K562 (cell line): ENCODE measurements around the gene ITIH3. TPM values are rescaled to one million over a fixed set of nuclear protein-coding genes. Genes with fewer than 3 reads are reported as not detected.

ENCODE experiments used
- ATAC-seq: fragments of 200-7000 bp; cut with Tn5 transposase; 3 replicates; pipeline ENCODE4 v1.9.1; 2020; ENCODE audit warnings: moderate library complexity
- BruUV-seq: library from RNA; stranded (reverse); fragments of 400-500 nt; replicated peaks from 2 replicates; lab custom pipeline; 2021; lab: Mats Ljungman, UMichigan
- CTCF ChIA-PET: fragments of 300-600 bp; formaldehyde crosslinking; extraction: SDS; loops from one replicate; lab custom pipeline; 2021; ENCODE audit warnings: low intra/inter-chr PET ratio; lab: Yijun Ruan, JAX
- POLR2A ChIA-PET: fragments of 300-600, 350-650 bp; sonication (Branson Sonifier 250); formaldehyde crosslinking; extraction: SDS; loops from one replicate; lab custom pipeline; 2021; ENCODE audit warnings: antibody characterized with exemption, inconsistent platforms; lab: Yijun Ruan, JAX
- DNase-seq, 4 experiments: peaks; one replicate each; pipeline versions ENCODE4 v3.0.0 to v3.0.0-alpha.2; 2011 to 2018; ENCODE audit warnings: low spot score in 3 of 4, mixed read lengths in 3 of 4; ENCODE audit errors: extremely low read depth in 1 of 4
- FAIRE-seq: peaks from 2 replicates; lab custom pipeline; 2011; peaks lifted over from hg19 to GRCh38; lab: Jason Lieb, UNC
- H2AFZ ChIP-seq: 2 replicates; pipeline ENCODE4 v1.6.0; 2011; ENCODE audit warnings: low read depth, low read length, control low read depth, inconsistent platforms
- H3K27ac ChIP-seq: fragments of 200-600 bp; 3 replicates; pipeline ENCODE4 v1.8.0; 2011; ENCODE audit warnings: low read depth, mild to moderate bottlenecking, control low read depth, inconsistent platforms, low read length, moderate library complexity, mixed read lengths; ENCODE audit errors: extremely low read depth
- H3K27me3 ChIP-seq, 2 experiments: fragments of 300-600 bp in 1 of 2; 2 replicates in 1 of 2; 3 replicates in 1 of 2; pipeline versions ENCODE4 v1.6.0 to v1.8.0; 2011; ENCODE audit warnings: inconsistent platforms in 2 of 2, low read length in 2 of 2, mild to moderate bottlenecking in 1 of 2, mixed read lengths in 1 of 2, moderate library complexity in 1 of 2; ENCODE audit not compliant: control insufficient read depth in 2 of 2, insufficient read depth in 2 of 2
- H3K36me3 ChIP-seq: fragments of 300-600 bp; 3 replicates; pipeline ENCODE4 v1.8.0; 2011; ENCODE audit warnings: mild to moderate bottlenecking, low read length, inconsistent platforms; ENCODE audit not compliant: control insufficient read depth, insufficient read depth
- H3K4me1 ChIP-seq, 2 experiments: fragments of 200-600 bp in 1 of 2; replicated peaks in 1 of 2; 2 replicates in 1 of 2; 3 replicates in 1 of 2; pipeline versions ENCODE4 v1.5.1 to v1.8.0; 2011; ENCODE audit warnings: inconsistent platforms in 2 of 2, low read length in 2 of 2, mild to moderate bottlenecking in 1 of 2, mixed read lengths in 1 of 2, moderate library complexity in 1 of 2; ENCODE audit not compliant: control insufficient read depth in 2 of 2, insufficient read depth in 2 of 2
- H3K4me2 ChIP-seq: 2 replicates; pipeline ENCODE4 v1.6.1; 2011; ENCODE audit warnings: low read length, control low read depth, inconsistent platforms, mixed read lengths; ENCODE audit not compliant: insufficient read depth
- H3K4me3 ChIP-seq: fragments of 200-600 bp; sonication (generic), shearing (Covaris generic); 2 replicates; pipeline ENCODE4 v1.5.1; 2016; ENCODE audit warnings: control low read depth, inconsistent platforms
- H3K79me2 ChIP-seq: fragments of 200-600 bp; 3 replicates; pipeline ENCODE4 v1.8.0; 2011; ENCODE audit warnings: low read length, inconsistent platforms; ENCODE audit not compliant: control insufficient read depth, insufficient read depth
- H3K9ac ChIP-seq, 2 experiments: 2 replicates each; pipeline versions ENCODE4 v1.6.0 to v1.6.1; 2011; ENCODE audit warnings: low read depth in 2 of 2, low read length in 2 of 2, control low read depth in 1 of 2, inconsistent platforms in 1 of 2, mild to moderate bottlenecking in 1 of 2, mixed read lengths in 1 of 2; ENCODE audit not compliant: insufficient read depth in 1 of 2
- H3K9me1 ChIP-seq: one replicate; pipeline ENCODE4 v1.6.0; 2011; ENCODE audit warnings: inconsistent platforms, mild to moderate bottlenecking, low read length, moderate library complexity; ENCODE audit not compliant: control insufficient read depth, insufficient read depth
- H3K9me3 ChIP-seq: replicated peaks from 2 replicates; pipeline ENCODE4 v1.5.1; 2011; ENCODE audit warnings: low read depth, low read length, inconsistent platforms; ENCODE audit not compliant: control insufficient read depth, insufficient read depth
- H4K20me1 ChIP-seq: replicated peaks from 2 replicates; pipeline ENCODE4 v1.6.1; 2011; ENCODE audit warnings: low read length, inconsistent platforms, mixed read lengths; ENCODE audit not compliant: control insufficient read depth, insufficient read depth
- BACH1 ChIP-seq: fragments of 200-800 bp; sonication (Bioruptor generic); IDR thresholded peaks from 2 replicates; pipeline ENCODE4 v1.6.1; 2016; ENCODE audit warnings: missing genetic modification characterization, missing compliant biosample characterization
- CBFA2T3 ChIP-seq: fragments of 450-650 bp; IDR thresholded peaks from 2 replicates; pipeline ENCODE4 v1.6.1; 2017
- HDAC8 ChIP-seq: fragments of 450-650 bp; IDR thresholded peaks from 2 replicates; pipeline ENCODE4 v1.6.1; 2016; ENCODE audit warnings: mild to moderate bottlenecking, missing genetic modification characterization, moderate library complexity, missing compliant biosample characterization
- HSF4 ChIP-seq: fragments of 250-450 bp; sonication (Bioruptor Pico); IDR thresholded peaks from 2 replicates; pipeline ENCODE4 v2.1.2; 2022; ENCODE audit warnings: mild to moderate bottlenecking, moderate library complexity, borderline replicate concordance
- MTA3 ChIP-seq: fragments of 450-650 bp; formaldehyde crosslinking; IDR thresholded peaks from 2 replicates; pipeline ENCODE4 v1.6.1; 2017; ENCODE audit warnings: mild to moderate bottlenecking, borderline replicate concordance
- NFE2 ChIP-seq: IDR thresholded peaks from 2 replicates; pipeline ENCODE4 v1.6.1; 2014; ENCODE audit warnings: antibody characterized with exemption, low read depth
- SMARCE1 ChIP-seq: fragments of 450-650 bp; IDR thresholded peaks from 2 replicates; pipeline ENCODE4 v1.7.1; 2016; ENCODE audit warnings: mild to moderate bottlenecking
- XRCC5 ChIP-seq: fragments of 200-400 bp; formaldehyde crosslinking; IDR thresholded peaks from 2 replicates; pipeline ENCODE4 v1.6.1; 2017; ENCODE audit warnings: low read depth, mild to moderate bottlenecking, low read length
- ZFPM2 ChIP-seq: fragments of 250-450 bp; sonication (Bioruptor Pico); IDR thresholded peaks from 2 replicates; pipeline ENCODE4 v1.5.1; 2022; ENCODE audit warnings: mild to moderate bottlenecking
- ZNF444 ChIP-seq: fragments of 250-450 bp; sonication (Bioruptor Pico); IDR thresholded peaks from 2 replicates; pipeline ENCODE4 v1.4.0; 2020; ENCODE audit warnings: mild to moderate bottlenecking, moderate library complexity
- ZNF586 ChIP-seq: fragments of 450-650 bp; formaldehyde crosslinking; conservative IDR thresholded peaks from 2 replicates; pipeline ENCODE4 v1.4.0; 2020; ENCODE audit warnings: mild to moderate bottlenecking, moderate library complexity
- WGBS: fragments of 100-300 bp; shearing (Covaris generic); methylation state at CpG from one replicate; pipeline ENCODE4 v1.1.6; 2016; ENCODE audit warnings: low coverage, mixed read lengths; ENCODE audit not compliant: insufficient coverage; ENCODE audit errors: missing lambda C conversion rate; 5-methylcytosine and 5-hydroxymethylcytosine counted together
- in situ Hi-C: fragments of 300-500 bp; cut with MboI; formaldehyde crosslinking; loops from 4 replicates; pipeline ENCODE4 v1.15.0; 2018; ENCODE audit warnings: inconsistent platforms, mixed read lengths
- intact Hi-C: fragments of 100-400 bp; cut with micrococcal nuclease; formaldehyde crosslinking; loops from 2 replicates; pipeline ENCODE4 v1.14.2; 2022
- polyA plus RNA-seq, 8 experiments: library from polyadenylated mRNA; depleted of rRNA in 4 of 8; stranded (reverse) in 5 of 8; unstranded in 3 of 8; fragments of >200 nt; fragmentation: Nextera tagmentation in 2 of 8; fragmentation: Illumina TruSeq in 1 of 8; extraction: Ambion mirVana in 2 of 8; extraction: Trizol in 1 of 8; gene quantifications; 2 replicates each; pipeline versions ENCODE4 v1.2.1 to v1.2.3, GENCODE V29; 2011 to 2014; ENCODE audit warnings: inconsistent platforms in 1 of 8, missing spikeins in 1 of 8
- total RNA-seq, 7 experiments: library from RNA; depleted of rRNA in 6 of 7; stranded (reverse); fragments of >200 nt in 6 of 7; fragmentation: Illumina TruSeq in 2 of 7; extraction: Trizol in 2 of 7; gene quantifications; 2 replicates each; pipeline versions ENCODE4 v1.2.1 to v1.2.3, GENCODE V29; 2011 to 2021; ENCODE audit warnings: low replicate concordance in 1 of 7
- TF ChIP-seq, protein P1 (sequence below): fragments of 450-650 bp; formaldehyde crosslinking; IDR thresholded peaks from 2 replicates; pipeline ENCODE4 v1.4.0; 2020; ENCODE audit warnings: mild to moderate bottlenecking, mixed read lengths
- TF ChIP-seq, protein P2 (sequence below): fragments of 250-450 bp; sonication (Bioruptor Pico); IDR thresholded peaks from 2 replicates; pipeline ENCODE4 v1.9.0; 2021; ENCODE audit warnings: mild to moderate bottlenecking, inconsistent platforms
- TF ChIP-seq, protein P3 (sequence below): fragments of 250-450 bp; sonication (Bioruptor Pico); IDR thresholded peaks from 2 replicates; pipeline ENCODE4 v1.8.0; 2021; ENCODE audit warnings: moderate library complexity, mild to moderate bottlenecking, inconsistent platforms
- TF ChIP-seq, protein P4 (sequence below): fragments of 450-650 bp; IDR thresholded peaks from 2 replicates; pipeline ENCODE4 v1.6.1; 2016; ENCODE audit warnings: borderline replicate concordance

ITIH3 gene
- total and polyA plus RNA-seq, 9 of the 15 experiments (the other 6 are each of a cell fraction or from before 2014, with no cell fraction given): 0.07 to 0.35 TPM; not detected in 7

DNA sequence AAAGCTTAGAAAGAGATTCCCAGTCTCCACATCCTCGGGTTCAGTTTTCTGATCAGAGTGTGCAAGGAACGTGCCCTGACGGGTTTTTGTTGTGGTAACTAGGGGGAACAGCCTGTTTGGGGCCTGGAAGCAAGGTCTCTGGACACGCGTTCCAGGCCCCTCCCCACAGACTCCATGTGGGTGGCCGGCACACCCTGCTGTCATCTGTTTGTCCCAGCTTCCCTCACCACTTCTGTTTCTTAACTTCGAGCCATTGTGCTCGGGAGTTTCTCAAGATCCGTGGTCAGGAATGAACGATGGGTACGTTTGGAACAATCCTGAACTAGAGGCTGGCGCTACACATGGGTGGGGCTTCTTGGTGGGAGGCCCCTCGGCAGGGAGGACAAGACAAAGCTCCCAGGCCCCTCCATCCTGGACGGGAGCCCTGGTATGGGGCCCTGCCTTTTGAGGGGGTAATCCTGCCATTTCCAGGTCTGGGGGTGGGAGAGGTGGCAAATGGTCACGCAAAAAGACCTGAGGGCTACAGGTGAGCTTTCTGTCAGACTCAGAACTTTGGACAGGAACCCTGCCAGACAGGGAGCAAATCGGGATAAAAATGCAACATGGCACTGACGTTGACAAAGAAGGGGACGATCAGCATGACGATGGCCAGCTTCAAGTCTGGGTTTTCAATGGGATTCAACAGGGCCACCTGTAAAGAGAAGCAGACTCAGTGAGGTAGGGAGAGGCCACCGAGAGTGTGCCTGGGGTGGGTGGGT, 48.7 kb downstream of the ITIH3 start:
- no peaks in the 10 kb centered on the region for H3K9me1 ChIP-seq
- H3K27ac ChIP-seq: no peak overlapping the region
- in situ Hi-C loops: loop anchor here (10.0 kb wide), 1 partner anchor 232 kb away; no protein-coding TSS in a partner anchor
- intact Hi-C loops: no loop called here
- H2AFZ ChIP-seq: no peak overlapping the region
- H4K20me1 ChIP-seq: no peaks in the 10 kb centered on the region
- no peak overlapping the region for H3K9ac ChIP-seq
- no peaks in the 10 kb centered on the region for H3K4me1 ChIP-seq
- no peak for DNase-seq
- H3K9me3 ChIP-seq: no peaks in the 10 kb centered on the region
- H3K36me3 ChIP-seq: no peaks in the 10 kb centered on the region
- POLR2A ChIA-PET: no interaction called here
- no peaks in the 10 kb centered on the region for H3K79me2 ChIP-seq
- no peak overlapping the region for H3K4me3 ChIP-seq
- CTCF ChIA-PET: no interaction called here
- no peak for FAIRE-seq
- no peaks in the 10 kb centered on the region for H3K27me3 ChIP-seq
- WGBS: 40% methylated on average over 16 of the region's 20 CpGs
- ATAC-seq: no peak
- BruUV-seq: no TSS peak
- no peak overlapping the region for H3K4me2 ChIP-seq
- no peak for TF ChIP-seq XRCC5
- TF ChIP-seq, protein P1, sequence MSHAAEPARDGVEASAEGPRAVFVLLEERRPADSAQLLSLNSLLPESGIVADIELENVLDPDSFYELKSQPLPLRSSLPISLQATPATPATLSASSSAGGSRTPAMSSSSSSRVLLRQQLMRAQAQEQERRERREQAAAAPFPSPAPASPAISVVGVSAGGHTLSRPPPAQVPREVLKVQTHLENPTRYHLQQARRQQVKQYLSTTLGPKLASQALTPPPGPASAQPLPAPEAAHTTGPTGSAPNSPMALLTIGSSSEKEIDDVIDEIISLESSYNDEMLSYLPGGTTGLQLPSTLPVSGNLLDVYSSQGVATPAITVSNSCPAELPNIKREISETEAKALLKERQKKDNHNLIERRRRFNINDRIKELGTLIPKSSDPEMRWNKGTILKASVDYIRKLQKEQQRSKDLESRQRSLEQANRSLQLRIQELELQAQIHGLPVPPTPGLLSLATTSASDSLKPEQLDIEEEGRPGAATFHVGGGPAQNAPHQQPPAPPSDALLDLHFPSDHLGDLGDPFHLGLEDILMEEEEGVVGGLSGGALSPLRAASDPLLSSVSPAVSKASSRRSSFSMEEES (CRISPR knock-in tag): no peak
- no peak for TF ChIP-seq HSF4 (CRISPR knock-in tag)
- no peak for TF ChIP-seq ZNF586
- TF ChIP-seq, protein P2, sequence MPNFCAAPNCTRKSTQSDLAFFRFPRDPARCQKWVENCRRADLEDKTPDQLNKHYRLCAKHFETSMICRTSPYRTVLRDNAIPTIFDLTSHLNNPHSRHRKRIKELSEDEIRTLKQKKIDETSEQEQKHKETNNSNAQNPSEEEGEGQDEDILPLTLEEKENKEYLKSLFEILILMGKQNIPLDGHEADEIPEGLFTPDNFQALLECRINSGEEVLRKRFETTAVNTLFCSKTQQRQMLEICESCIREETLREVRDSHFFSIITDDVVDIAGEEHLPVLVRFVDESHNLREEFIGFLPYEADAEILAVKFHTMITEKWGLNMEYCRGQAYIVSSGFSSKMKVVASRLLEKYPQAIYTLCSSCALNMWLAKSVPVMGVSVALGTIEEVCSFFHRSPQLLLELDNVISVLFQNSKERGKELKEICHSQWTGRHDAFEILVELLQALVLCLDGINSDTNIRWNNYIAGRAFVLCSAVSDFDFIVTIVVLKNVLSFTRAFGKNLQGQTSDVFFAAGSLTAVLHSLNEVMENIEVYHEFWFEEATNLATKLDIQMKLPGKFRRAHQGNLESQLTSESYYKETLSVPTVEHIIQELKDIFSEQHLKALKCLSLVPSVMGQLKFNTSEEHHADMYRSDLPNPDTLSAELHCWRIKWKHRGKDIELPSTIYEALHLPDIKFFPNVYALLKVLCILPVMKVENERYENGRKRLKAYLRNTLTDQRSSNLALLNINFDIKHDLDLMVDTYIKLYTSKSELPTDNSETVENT (CRISPR knock-in tag): no peak
- TF ChIP-seq HDAC8 (tag): no peak
- no peak for TF ChIP-seq BACH1
- TF ChIP-seq SMARCE1: no peak
- TF ChIP-seq, protein P3, sequence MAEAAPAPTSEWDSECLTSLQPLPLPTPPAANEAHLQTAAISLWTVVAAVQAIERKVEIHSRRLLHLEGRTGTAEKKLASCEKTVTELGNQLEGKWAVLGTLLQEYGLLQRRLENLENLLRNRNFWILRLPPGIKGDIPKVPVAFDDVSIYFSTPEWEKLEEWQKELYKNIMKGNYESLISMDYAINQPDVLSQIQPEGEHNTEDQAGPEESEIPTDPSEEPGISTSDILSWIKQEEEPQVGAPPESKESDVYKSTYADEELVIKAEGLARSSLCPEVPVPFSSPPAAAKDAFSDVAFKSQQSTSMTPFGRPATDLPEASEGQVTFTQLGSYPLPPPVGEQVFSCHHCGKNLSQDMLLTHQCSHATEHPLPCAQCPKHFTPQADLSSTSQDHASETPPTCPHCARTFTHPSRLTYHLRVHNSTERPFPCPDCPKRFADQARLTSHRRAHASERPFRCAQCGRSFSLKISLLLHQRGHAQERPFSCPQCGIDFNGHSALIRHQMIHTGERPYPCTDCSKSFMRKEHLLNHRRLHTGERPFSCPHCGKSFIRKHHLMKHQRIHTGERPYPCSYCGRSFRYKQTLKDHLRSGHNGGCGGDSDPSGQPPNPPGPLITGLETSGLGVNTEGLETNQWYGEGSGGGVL (CRISPR knock-in tag): no peak
- no peak for TF ChIP-seq MTA3
- TF ChIP-seq NFE2: no peak
- no peak for TF ChIP-seq ZNF444 (CRISPR knock-in tag)
- TF ChIP-seq CBFA2T3: no peak
- TF ChIP-seq, protein P4, sequence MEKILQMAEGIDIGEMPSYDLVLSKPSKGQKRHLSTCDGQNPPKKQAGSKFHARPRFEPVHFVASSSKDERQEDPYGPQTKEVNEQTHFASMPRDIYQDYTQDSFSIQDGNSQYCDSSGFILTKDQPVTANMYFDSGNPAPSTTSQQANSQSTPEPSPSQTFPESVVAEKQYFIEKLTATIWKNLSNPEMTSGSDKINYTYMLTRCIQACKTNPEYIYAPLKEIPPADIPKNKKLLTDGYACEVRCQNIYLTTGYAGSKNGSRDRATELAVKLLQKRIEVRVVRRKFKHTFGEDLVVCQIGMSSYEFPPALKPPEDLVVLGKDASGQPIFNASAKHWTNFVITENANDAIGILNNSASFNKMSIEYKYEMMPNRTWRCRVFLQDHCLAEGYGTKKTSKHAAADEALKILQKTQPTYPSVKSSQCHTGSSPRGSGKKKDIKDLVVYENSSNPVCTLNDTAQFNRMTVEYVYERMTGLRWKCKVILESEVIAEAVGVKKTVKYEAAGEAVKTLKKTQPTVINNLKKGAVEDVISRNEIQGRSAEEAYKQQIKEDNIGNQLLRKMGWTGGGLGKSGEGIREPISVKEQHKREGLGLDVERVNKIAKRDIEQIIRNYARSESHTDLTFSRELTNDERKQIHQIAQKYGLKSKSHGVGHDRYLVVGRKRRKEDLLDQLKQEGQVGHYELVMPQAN: no peak
- no peak for TF ChIP-seq ZFPM2
